OCI-LY7 (cell line): ENCODE data around the gene MPV17. TPM values are rescaled to one million over a fixed set of nuclear protein-coding genes. Genes with fewer than 3 reads are reported as not detected.
"Not testable (repeated sequence)": the region's sequence is repeated elsewhere in the genome, so short reads cannot be mapped to it uniquely, and the experiment has no call there.

ENCODE experiments used
- BruUV-seq: library from RNA; stranded (reverse); fragments of 400-500 nt; replicated peaks from 2 replicates; lab custom pipeline; 2021; lab: Mats Ljungman, UMichigan
- CTCF ChIA-PET: fragments of 300-600 bp; sonication (Branson Sonifier 250); formaldehyde crosslinking; loops from one replicate; lab custom pipeline; 2022; ENCODE audit warnings: antibody characterized with exemption; ENCODE audit not compliant: unreplicated experiment; lab: Charles Lee
- POLR2A ChIA-PET: fragments of 300-600 bp; sonication (Branson Sonifier 250); formaldehyde crosslinking; loops from one replicate; lab custom pipeline; 2022; ENCODE audit warnings: antibody characterized with exemption; lab: Charles Lee
- DNase-seq: peaks from one replicate; pipeline ENCODE4 v3.0.0-alpha.2; 2015; ENCODE audit warnings: low spot score
- H2AFZ ChIP-seq: fragments of 200-600 bp; sonication (generic), shearing (Covaris generic); 2 replicates; pipeline ENCODE4 v1.6.1; 2014; ENCODE audit warnings: mild to moderate bottlenecking, antibody characterized with exemption, low read length, moderate library complexity
- H3K27ac ChIP-seq: fragments of 200-600 bp; sonication (generic); 2 replicates; pipeline ENCODE4 v1.5.1; 2014; ENCODE audit warnings: mixed run types, low read depth, mild to moderate bottlenecking, moderate library complexity, low read length, inconsistent platforms; ENCODE audit not compliant: poor library complexity, severe bottlenecking
- H3K36me3 ChIP-seq: fragments of 200-600 bp; sonication (generic); 2 replicates; pipeline ENCODE4 v1.6.1; 2014; ENCODE audit warnings: mild to moderate bottlenecking, antibody characterized with exemption, low read length, moderate library complexity, mixed read lengths; ENCODE audit not compliant: insufficient read depth
- H3K4me1 ChIP-seq: fragments of 200-600 bp; sonication (generic); 2 replicates; pipeline ENCODE4 v1.5.1; 2014; ENCODE audit warnings: mild to moderate bottlenecking, low read length; ENCODE audit not compliant: insufficient read depth, poor library complexity, severe bottlenecking
- H3K4me2 ChIP-seq: fragments of 200-600 bp; sonication (generic); 2 replicates; pipeline ENCODE4 v1.6.1; 2014; ENCODE audit warnings: mild to moderate bottlenecking, low read length
- H3K4me3 ChIP-seq: fragments of 200-600 bp; sonication (generic); 2 replicates; pipeline ENCODE4 v1.5.1; 2014; ENCODE audit warnings: mild to moderate bottlenecking, low read depth, low read length; ENCODE audit not compliant: poor library complexity, severe bottlenecking
- H3K79me2 ChIP-seq: fragments of 200-600 bp; sonication (generic); 2 replicates; pipeline ENCODE4 v1.6.1; 2016; ENCODE audit warnings: low read depth, mild to moderate bottlenecking, low read length, moderate library complexity, mixed read lengths; ENCODE audit not compliant: insufficient read depth
- H3K9me2 ChIP-seq: fragments of 200-600 bp; sonication (generic); 2 replicates; pipeline ENCODE4 v1.6.1; 2016; ENCODE audit warnings: mild to moderate bottlenecking, low read length, mixed read lengths; ENCODE audit not compliant: insufficient read depth
- H3K9me3 ChIP-seq: fragments of 200-600 bp; sonication (generic); 2 replicates; pipeline ENCODE4 v1.6.1; 2014; ENCODE audit warnings: mild to moderate bottlenecking, mixed run types, low read length, mixed read lengths
- H4K20me1 ChIP-seq: fragments of 200-600 bp; sonication (generic); 2 replicates; pipeline ENCODE4 v1.6.1; 2014; ENCODE audit warnings: mild to moderate bottlenecking, antibody characterized with exemption, low read length, moderate library complexity, mixed read lengths; ENCODE audit not compliant: insufficient read depth
- CTCF ChIP-seq: fragments of 200-600 bp; sonication (generic); conservative IDR thresholded peaks from 2 replicates; pipeline ENCODE4 v1.5.1; 2014; ENCODE audit warnings: mild to moderate bottlenecking, antibody characterized with exemption, low read length, moderate library complexity, mixed read lengths
- EZH2phosphoT487 ChIP-seq: fragments of 200-600 bp; sonication (generic); IDR thresholded peaks from 2 replicates; pipeline ENCODE4 v1.6.1; 2018; ENCODE audit warnings: low read depth, borderline replicate concordance, mild to moderate bottlenecking, mixed run types, antibody characterized with exemption, low read length, moderate library complexity, mixed read lengths
- intact Hi-C: fragments of 100-400 bp; cut with micrococcal nuclease; formaldehyde crosslinking; loops from one replicate; pipeline ENCODE4 v1.10.0; 2022; ENCODE audit not compliant: unreplicated experiment
- total RNA-seq, 2 experiments: library from RNA; depleted of rRNA in 1 of 2; stranded (reverse); fragments of >200 nt in 1 of 2; shearing (Covaris generic) in 1 of 2; gene quantifications; 2 replicates each; pipeline ENCODE4 v1.2.3, GENCODE V29; 2014 to 2022

MPV17 gene
- total RNA-seq, 2 experiments from 2014 or later: 63.9 to 109 TPM

- intact Hi-C loops: loop anchor here (5.0 kb wide), 1 partner anchor 192 kb away; no protein-coding TSS in a partner anchor
- peaks cover 4% of the 10 kb centered on the region; the same call in 1 of the 2 replicates for H3K36me3 ChIP-seq
- H2AFZ ChIP-seq: no peak overlapping the region
- TF ChIP-seq EZH2phosphoT487 (no peak), CTCF (no peak)
- H3K79me2 ChIP-seq: no peaks in the 10 kb centered on the region
- H3K9me3 ChIP-seq: no peaks in the 10 kb centered on the region
- BruUV-seq: no TSS peak
- no peak overlapping the region for H3K4me3 ChIP-seq
- DNase-seq: no peak
- H3K4me1 ChIP-seq: peaks cover 14% of the 10 kb centered on the region
- H3K27ac ChIP-seq: no peak overlapping the region
- no peaks in the 10 kb centered on the region for H4K20me1 ChIP-seq
- CTCF ChIA-PET: no interaction called here
- no peaks in the 10 kb centered on the region for H3K9me2 ChIP-seq
- no peak overlapping the region for H3K4me2 ChIP-seq
- POLR2A ChIA-PET: interaction anchor here (0.8 kb wide), 1 partner anchor 19 kb away, joined by 4 read pairs; no protein-coding TSS in a partner anchor
Observed at GRCh38 chr2:27304488-27305240, 18.2 kb downstream of the MPV17 start.

DNA sequence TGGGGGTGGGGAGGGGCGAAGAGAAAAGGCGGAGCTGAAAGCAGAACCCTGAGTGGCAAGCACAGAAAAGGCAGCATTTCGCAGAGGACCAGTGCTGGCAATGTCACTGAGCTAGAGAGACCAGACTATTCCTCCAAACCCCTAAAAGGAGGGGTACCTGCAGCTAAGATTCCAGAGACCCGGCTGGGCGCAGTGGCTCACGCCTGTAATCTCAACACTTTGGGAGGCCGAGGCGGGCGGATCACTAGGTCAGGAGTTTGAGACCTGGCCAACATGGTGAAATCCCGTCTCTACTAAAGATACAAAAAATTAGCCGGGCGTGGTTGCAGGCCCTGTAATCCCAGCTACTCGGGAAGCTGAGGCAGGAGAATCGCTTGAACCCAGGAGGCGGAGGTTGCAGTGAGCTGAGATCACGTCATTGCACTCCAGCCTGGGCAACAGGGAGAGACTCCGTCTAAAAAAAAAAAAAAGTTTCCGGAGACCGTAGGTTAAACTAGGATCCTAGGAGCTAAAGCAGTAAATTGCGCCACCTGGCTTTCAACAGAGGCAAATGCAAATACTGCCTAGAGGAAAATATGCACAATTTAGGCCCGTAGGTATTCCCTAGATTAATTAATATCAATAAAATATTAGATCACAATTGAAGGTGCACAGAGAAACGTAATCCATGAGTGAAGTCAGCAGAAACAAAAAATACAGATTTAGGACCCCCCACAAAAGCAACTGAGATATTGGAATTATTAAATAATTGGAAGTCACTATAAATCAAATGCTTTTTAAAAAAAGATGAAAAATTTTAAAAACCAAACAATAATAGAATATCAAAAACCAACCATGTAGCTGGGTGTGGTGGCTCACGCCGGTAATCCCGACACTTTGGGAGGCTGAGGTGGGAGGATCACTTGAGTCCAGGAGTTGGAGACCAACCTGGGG, 19.5 kb downstream of the MPV17 start:
- Histone ChIP-seq H3K9me2 (no peaks in the 10 kb centered on the region), H2AFZ (peak overlapping the region; percentile 91), H3K4me3 (peak overlapping the region; percentile 61), H3K9me3 (no peaks in the 10 kb centered on the region), H3K79me2 (no peaks in the 10 kb centered on the region), H3K4me1 (peaks cover 14% of the 10 kb centered on the region), H4K20me1 (no peaks in the 10 kb centered on the region), H3K27ac (peak overlapping the region; percentile 43), H3K36me3 (no peaks in the 10 kb centered on the region), H3K4me2 (peak overlapping the region; percentile 81)
- BruUV-seq: no TSS peak
- ChIA-PET POLR2A (interaction anchor here (0.6 to 3.5 kb wide), 10 partner anchors 11 to 215 kb away, joined by 3 to 46 read pairs (median 4); no protein-coding TSS in a partner anchor), CTCF (interaction anchor here (0.6 to 1.8 kb wide), 11 partner anchors 11 to 287 kb away, joined by 3 to 18 read pairs (median 3); partner anchors contain the start of genes KHK and SLC30A3)
- intact Hi-C loops: loop anchor here (1.0 to 5.0 kb wide), 4 partner anchors 53 to 205 kb away; no protein-coding TSS in a partner anchor
- TF ChIP-seq CTCF (peak; percentile 92), EZH2phosphoT487 (no peak)
- DNase-seq: peak; percentile 90

- intact Hi-C loops: loop anchor here (5.0 kb wide), 1 partner anchor 188 kb away; no protein-coding TSS in a partner anchor
Observed at GRCh38 chr2:27300606-27301005, 22.3 kb downstream of the MPV17 start.

More at GRCh38 chr2:27300606-27301005, 22.3 kb downstream of the MPV17 start:
- DNase-seq, H4K20me1 ChIP-seq, H3K4me2 ChIP-seq, CTCF ChIA-PET, H3K79me2 ChIP-seq, H3K4me3 ChIP-seq, H3K36me3 ChIP-seq, BruUV-seq, H3K9me3 ChIP-seq, H3K27ac ChIP-seq, H3K9me2 ChIP-seq, H2AFZ ChIP-seq: not testable (repeated sequence)
- POLR2A ChIA-PET: interaction anchor here (0.6 to 3.5 kb wide), 3 partner anchors 9 to 33 kb away, joined by 3 to 46 read pairs (median 3); no protein-coding TSS in a partner anchor
- peaks cover 14% of the 10 kb centered on the region for H3K4me1 ChIP-seq
